Natural killer cell treated with Interleukin-12 subunit alpha and Interleukin-12 subunit beta and Interleukin-15 and Interleukin-18, amount 100 ng/mL, for 72 hours (primary cell): ENCODE results near the gene RIMS1. TPM values are rescaled to one million over a fixed set of nuclear protein-coding genes. Genes with fewer than 3 reads are reported as not detected.

ENCODE experiments used
- ATAC-seq, 2 donors: fragments of 150-1000 bp; cut with Tn5 transposase in 1 of 2; sonication (Bioruptor Pico), chemical (Tn5 transposase) in 1 of 2; 2 replicates each; pipeline ENCODE4 v1.10.0; 2021
- DNase-seq: peaks from one replicate; pipeline ENCODE4 v3.0.0; 2022; ENCODE audit warnings: low spot score
- H3K27ac Mint-ChIP-seq, 2 donors: 1 replicate in 1 of 2; 2 replicates in 1 of 2; pipeline ENCODE4 v1.8.0; 2022; ENCODE audit warnings: mixed read lengths in 2 of 2, mild to moderate bottlenecking in 1 of 2, moderate library complexity in 1 of 2
- H3K27me3 Mint-ChIP-seq, 2 donors: 1 replicate in 1 of 2; 2 replicates in 1 of 2; pipeline ENCODE4 v1.8.0; 2022; ENCODE audit warnings: mixed read lengths in 2 of 2
- H3K36me3 Mint-ChIP-seq: one replicate; pipeline ENCODE4 v1.8.0; 2022; ENCODE audit warnings: mixed read lengths
- H3K4me1 Mint-ChIP-seq, 2 donors: 1 replicate in 1 of 2; 2 replicates in 1 of 2; pipeline ENCODE4 v1.8.0; 2022; ENCODE audit warnings: low read depth in 2 of 2, mixed read lengths in 2 of 2, mild to moderate bottlenecking in 1 of 2
- H3K4me3 Mint-ChIP-seq: one replicate; pipeline ENCODE4 v1.8.0; 2022; ENCODE audit warnings: mixed read lengths
- H3K9me3 Mint-ChIP-seq: 2 replicates; pipeline ENCODE4 v1.8.0; 2022; ENCODE audit warnings: mixed read lengths
- total RNA-seq, 2 donors: library from RNA; stranded (reverse); gene quantifications; one replicate each; pipeline ENCODE4 v1.2.3, GENCODE V29; 2022

RIMS1 gene
- total RNA-seq, 2 donors from 2014 or later, result not detected

DNA sequence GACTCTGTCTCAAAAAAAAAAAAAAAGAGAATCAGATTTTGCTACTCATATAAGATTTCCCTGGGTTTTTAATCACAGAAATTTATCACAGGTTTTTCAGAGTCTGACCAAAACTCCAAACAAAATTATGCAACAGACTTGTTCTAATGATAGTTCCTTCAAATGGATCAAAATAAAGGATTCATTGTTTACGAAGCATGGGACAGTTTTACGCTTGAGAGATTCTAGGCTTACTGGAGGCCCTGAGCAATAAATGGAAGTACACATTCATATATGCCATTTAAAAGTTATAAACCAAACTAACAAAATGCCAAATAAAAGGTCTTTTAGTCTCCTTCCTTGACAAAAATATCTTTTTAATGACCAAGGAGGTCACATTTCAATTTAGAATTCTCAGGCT, 490.4 kb downstream of the RIMS1 start:
- Mint-ChIP-seq H3K4me1 (no peaks in the 10 kb centered on the region), H3K27ac (no peak overlapping the region), H3K27me3 (no peaks in the 10 kb centered on the region), H3K9me3 (no peaks in the 10 kb centered on the region), H3K4me3 (no peak overlapping the region), H3K36me3 (no peaks in the 10 kb centered on the region)
- DNase-seq (no peak), ATAC-seq (no peak)

DNA sequence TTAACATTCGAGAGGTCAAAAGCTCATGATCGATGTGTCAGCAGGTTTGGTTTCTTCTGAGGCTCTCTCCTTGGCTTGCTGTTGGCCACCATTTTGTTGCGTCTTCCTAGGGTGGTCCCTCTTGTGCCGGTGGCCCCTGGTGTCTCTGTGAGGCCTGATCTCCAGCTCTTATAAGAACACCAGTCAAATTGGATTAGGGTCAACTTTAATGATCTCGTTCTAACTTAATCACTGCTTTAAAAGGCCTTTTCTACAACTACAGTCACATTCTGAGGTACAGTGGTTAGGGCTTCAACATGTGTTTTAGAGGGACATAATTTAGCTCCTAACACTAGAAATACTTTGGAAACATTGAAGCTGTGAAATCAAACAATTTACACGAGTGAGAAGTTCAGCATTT, 494.7 kb downstream of the RIMS1 start:
- H3K9me3 Mint-ChIP-seq, result no peaks in the 10 kb centered on the region
- no peak overlapping the region for H3K4me3 Mint-ChIP-seq
- peaks cover 7 to 11% of the 10 kb centered on the region in 2 donors for H3K27me3 Mint-ChIP-seq

DNA sequence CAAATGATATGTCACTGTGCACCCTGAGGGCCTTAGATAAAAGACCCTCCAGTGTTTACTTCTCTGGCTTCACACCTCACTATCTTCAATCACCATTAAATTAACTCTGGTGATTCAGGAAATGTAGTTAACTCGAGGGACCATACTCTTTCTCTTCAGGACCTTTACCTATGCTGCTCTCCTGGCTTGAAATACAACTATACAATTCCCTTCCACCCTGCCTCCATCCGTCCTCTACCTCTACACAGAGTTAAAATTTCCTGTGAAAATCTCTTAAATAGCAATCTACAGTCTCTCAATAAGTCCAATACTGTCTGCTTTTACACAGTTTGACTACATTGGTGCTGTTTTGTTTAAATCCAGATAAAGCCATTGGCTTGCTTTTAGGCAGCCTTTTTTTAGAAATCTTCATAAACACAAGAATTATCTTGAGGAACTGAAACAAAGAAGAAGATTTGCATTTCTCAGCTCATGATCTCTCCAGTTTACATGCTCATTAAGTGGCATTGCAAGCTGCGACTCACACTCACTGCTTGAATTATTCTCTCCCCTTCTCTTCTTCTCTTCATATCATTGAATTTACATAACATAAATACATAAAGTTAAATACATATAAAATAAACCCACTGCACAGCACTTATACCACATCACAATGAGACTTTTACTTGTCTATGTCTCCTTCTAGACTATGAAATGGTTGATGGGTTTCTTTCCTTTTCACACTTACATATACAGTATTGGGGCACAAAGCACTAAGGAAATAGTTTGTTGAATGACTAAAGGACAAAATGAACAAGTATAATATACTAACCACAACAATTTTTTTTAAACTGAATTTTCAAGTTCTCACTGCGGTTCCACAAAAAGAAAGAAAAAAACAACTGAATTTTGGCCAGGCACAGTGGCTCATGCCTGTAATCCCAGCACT, 496.5 kb downstream of the RIMS1 start:
- Mint-ChIP-seq H3K27me3 (peaks cover 7 to 21% of the 10 kb centered on the region in 2 donors), H3K4me1 (no peaks in the 10 kb centered on the region), H3K9me3 (no peaks in the 10 kb centered on the region), H3K27ac (no peak overlapping the region), H3K36me3 (no peaks in the 10 kb centered on the region), H3K4me3 (no peak overlapping the region)
- ATAC-seq (no peak), DNase-seq (no peak)

More for the DNA sequence above, 494.7 kb downstream of the RIMS1 start:
- Mint-ChIP-seq H3K27ac (no peak overlapping the region), H3K4me1 (no peaks in the 10 kb centered on the region), H3K36me3 (no peaks in the 10 kb centered on the region)
- DNase-seq (no peak), ATAC-seq (no peak)

DNA sequence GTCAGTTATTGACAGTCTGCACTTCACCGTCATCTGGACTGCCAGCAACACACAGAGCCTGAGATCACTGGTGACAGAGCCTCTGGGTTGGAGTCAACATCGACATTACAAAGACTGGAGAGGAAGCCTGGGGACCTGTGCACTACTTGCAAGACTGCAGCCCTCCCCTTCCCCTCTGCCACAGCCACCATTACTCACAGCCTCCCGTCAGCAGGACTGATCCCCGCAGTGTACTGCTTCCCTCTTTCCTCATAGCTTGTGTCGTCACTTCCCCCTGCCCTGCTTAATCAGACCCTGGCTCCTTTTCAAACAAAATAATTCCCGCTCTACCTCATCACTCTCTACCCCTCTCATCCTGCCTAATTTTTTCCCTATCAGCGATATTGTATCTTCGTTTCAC, 500.0 kb downstream of the RIMS1 start:
- H3K27me3 Mint-ChIP-seq, result peaks cover 16 to 31% of the 10 kb centered on the region in 2 donors
- no peak for DNase-seq
- H3K27ac Mint-ChIP-seq, result no peak overlapping the region
- H3K9me3 Mint-ChIP-seq, result no peaks in the 10 kb centered on the region
- no peaks in the 10 kb centered on the region for H3K36me3 Mint-ChIP-seq
- no peak overlapping the region for H3K4me3 Mint-ChIP-seq
- no peaks in the 10 kb centered on the region for H3K4me1 Mint-ChIP-seq
- peak in 1 of 2 donors; percentile 40 for ATAC-seq

DNA sequence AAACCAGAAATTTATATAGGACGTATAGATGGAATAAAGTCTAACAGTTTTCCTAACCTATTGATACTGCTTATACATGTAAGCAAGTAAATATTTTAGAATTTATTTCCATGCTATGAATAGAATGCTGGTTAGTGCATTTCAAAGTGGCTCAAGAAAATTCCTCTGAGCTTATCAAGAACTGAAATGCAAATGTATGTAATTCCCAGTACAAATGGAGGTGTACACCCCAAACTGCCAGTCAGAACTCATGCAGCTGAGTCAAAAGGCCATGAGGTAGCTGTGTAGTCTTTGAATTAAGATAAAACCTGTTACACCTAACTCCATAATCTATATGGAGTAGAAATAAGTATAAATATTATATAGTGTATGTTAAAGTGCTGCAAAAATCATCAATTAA, 503.3 kb downstream of the RIMS1 start:
- Mint-ChIP-seq H3K9me3 (no peaks in the 10 kb centered on the region), H3K36me3 (no peaks in the 10 kb centered on the region), H3K4me3 (no peak overlapping the region), H3K27ac (no peak overlapping the region), H3K27me3 (peaks cover 10 to 31% of the 10 kb centered on the region in 2 donors), H3K4me1 (no peaks in the 10 kb centered on the region)
- ATAC-seq (no peak), DNase-seq (no peak)

DNA sequence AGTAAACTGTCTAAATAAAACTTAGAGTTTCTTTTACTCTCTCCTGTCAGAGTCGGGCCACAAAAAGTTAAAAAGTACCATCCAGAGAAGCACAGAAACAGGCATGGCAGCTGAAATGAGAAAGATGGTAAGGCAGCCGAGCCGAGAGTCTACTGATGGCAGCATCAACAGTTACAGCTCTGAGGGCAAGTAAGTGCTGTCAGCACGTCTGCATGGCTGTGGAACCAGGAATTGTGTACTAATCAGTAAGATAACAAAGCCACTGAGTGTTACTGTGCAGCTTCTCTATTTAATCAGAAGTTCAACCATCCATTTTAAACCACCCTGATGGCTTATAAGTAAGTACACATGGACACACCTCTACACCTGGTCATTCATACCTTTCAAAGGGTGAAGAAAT, 504.2 kb downstream of the RIMS1 start:
- no peak for DNase-seq
- H3K4me3 Mint-ChIP-seq, result no peak overlapping the region
- no peaks in the 10 kb centered on the region for H3K36me3 Mint-ChIP-seq
- H3K27ac Mint-ChIP-seq, result no peak overlapping the region
- no peaks in the 10 kb centered on the region for H3K4me1 Mint-ChIP-seq
- H3K9me3 Mint-ChIP-seq, result no peaks in the 10 kb centered on the region
- H3K27me3 Mint-ChIP-seq, result peaks cover 13 to 36% of the 10 kb centered on the region in 2 donors
- no peak for ATAC-seq

DNA sequence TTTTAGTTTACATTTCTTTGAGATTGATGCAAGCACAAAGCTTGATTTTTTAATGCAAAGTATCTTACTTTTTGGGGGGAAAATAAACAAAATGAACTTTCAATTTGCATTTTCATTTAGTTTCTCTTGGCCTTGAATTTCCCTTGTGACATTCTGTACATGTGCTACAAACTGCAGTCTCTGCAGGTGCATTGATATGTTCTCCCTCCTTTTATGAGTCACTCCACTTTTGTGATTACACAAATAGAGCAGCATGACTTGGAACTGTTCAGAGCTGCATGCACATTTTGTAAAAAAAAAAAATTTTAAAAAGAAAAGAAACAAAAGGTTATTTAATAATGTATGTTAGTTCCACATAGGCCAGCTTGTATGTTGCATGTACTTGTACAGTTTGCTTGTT, 515.5 kb downstream of the RIMS1 start:
- Mint-ChIP-seq H3K4me3 (no peak overlapping the region), H3K27me3 (peaks cover 11 to 26% of the 10 kb centered on the region in 2 donors), H3K9me3 (no peaks in the 10 kb centered on the region), H3K4me1 (no peaks in the 10 kb centered on the region), H3K36me3 (no peaks in the 10 kb centered on the region), H3K27ac (no peak overlapping the region)
- ATAC-seq (no peak), DNase-seq (no peak)

DNA sequence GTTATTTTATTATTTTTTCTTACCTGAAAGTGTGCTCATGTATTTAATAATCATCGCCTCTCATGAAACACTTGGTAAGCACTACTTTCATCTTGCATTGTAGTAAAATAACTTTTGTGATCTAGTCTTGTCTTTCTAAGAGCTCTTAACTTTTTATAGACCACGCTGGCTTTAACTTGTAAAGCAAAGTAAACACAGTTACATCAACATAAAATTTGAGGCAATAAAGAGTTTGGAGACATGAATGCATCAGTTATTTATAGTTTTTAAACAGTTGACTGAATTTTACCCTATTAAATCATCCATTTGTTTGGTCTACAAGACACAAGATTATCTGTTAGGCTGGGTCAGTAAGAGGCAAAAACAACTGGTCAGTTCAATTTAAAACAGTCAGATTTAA, 517.1 kb downstream of the RIMS1 start:
- Mint-ChIP-seq H3K4me3 (no peak overlapping the region), H3K27me3 (peaks cover 14 to 23% of the 10 kb centered on the region in 2 donors), H3K4me1 (no peaks in the 10 kb centered on the region), H3K36me3 (no peaks in the 10 kb centered on the region), H3K27ac (no peak overlapping the region), H3K9me3 (no peaks in the 10 kb centered on the region)
- DNase-seq (no peak), ATAC-seq (no peak)

DNA sequence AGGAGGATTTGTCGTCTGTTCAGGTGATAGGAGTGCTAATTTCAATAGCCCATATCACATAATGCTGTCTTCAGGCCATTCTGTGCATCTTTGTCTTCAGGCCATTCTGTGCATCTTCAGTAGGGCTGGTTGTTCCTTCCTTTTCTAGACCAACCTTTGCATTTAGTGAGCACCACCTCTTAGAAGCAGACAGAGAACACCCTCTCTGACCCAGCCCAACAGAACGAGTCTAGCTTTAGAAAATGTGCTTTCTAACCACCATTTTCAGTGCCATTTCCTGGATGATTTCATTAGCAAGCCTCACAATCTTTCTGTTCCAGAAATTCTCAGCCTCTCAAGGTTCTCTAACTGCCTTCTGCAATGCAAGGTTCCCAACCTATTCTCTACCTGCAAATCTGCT, 520.2 kb downstream of the RIMS1 start:
- Mint-ChIP-seq H3K9me3 (no peaks in the 10 kb centered on the region), H3K27ac (no peak overlapping the region), H3K36me3 (no peaks in the 10 kb centered on the region), H3K27me3 (peaks cover 9 to 11% of the 10 kb centered on the region in 2 donors), H3K4me3 (no peak overlapping the region), H3K4me1 (no peaks in the 10 kb centered on the region)
- DNase-seq (no peak), ATAC-seq (no peak)

DNA sequence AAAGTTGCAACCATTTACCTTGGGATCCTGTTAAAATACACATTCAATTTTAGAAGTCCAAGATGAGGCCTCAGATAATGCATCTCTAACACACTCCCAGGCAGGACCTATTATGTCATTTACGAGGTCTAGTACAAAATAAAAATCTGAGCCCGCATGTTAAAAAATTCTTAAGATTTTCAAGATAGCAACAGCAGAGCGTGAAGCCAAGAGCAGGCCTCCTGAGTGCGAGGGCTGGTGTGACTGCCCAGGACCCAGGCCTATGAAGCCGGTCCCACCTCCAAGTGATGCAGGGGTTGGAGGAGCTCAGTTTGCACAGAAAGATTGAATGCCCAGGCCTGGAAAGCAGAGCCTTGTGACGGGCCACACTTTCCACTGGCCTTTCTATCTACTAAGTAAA, 524.4 kb downstream of the RIMS1 start:
- Mint-ChIP-seq H3K9me3 (no peaks in the 10 kb centered on the region), H3K4me1 (no peaks in the 10 kb centered on the region), H3K4me3 (no peak overlapping the region), H3K36me3 (no peaks in the 10 kb centered on the region), H3K27ac (no peak overlapping the region), H3K27me3 (peaks cover 12 to 23% of the 10 kb centered on the region in 2 donors)
- no peak for DNase-seq
- no peak for ATAC-seq

DNA sequence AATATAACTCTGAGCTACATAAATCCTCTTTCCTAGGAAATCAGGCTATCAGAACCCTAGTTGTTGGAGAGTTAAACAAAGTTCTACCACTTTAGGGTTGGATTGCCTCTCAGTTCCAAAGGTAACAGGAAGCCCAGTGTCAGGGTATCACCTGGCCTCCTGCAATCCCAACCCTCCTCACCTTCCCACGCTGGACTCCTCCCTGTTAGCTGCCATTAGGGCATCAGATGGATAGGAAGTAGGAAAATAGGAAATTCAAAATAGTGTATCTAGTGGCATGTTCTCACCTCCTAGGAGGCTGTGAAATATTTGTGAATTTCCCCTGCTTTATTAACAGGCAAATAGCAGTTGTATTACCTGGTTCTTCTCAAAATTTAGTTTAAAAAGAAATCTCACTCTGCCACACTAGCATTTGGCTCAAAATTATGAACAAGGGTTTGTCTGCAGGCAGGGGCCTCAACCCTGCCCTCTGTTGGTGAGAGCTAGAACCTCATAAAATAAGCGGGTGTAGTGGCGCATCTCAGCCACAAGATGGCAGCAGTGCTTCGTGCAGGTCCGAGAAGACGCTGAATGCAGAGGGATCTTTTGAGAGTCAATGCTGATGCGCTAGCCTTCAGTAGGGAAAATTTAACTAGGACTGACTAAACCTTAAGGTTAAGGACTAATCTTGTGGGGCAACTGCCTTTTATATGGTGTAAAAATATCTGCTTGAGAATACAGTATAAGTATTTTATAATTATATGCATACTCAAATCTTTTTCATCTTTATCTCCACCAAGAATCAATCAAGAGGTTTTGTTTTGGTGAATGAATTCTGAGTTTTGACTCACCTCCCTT, 525.7 kb downstream of the RIMS1 start:
- Mint-ChIP-seq H3K4me3 (no peak overlapping the region), H3K27ac (no peak overlapping the region), H3K9me3 (no peaks in the 10 kb centered on the region), H3K4me1 (no peaks in the 10 kb centered on the region), H3K27me3 (peaks cover 7 to 17% of the 10 kb centered on the region in 2 donors), H3K36me3 (no peaks in the 10 kb centered on the region)
- ATAC-seq (peak; percentile 87), DNase-seq (peak; percentile 75)

DNA sequence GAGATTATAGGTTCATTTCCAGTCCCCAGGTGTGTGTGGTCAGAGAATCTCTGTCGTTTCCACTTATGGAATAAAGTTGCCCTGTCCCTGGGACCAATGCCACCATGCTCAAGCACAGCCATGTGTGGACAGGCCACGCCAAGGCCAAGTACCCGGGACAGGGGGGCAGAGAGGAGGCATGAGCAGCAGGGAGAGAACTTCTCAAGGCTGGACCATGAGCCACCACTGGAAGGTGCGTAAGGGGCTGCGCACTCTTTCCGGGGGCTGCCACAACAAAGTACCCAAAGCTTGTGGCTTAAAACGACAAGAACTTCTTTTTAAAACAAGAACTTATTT, 526.3 kb downstream of the RIMS1 start:
- H3K27me3 Mint-ChIP-seq, result peaks cover 5 to 15% of the 10 kb centered on the region in 2 donors
- H3K4me1 Mint-ChIP-seq, result no peaks in the 10 kb centered on the region
- no peak overlapping the region for H3K27ac Mint-ChIP-seq
- DNase-seq (no peak), ATAC-seq (no peak)
- no peaks in the 10 kb centered on the region for H3K9me3 Mint-ChIP-seq
- H3K4me3 Mint-ChIP-seq, result no peak overlapping the region
- H3K36me3 Mint-ChIP-seq, result no peaks in the 10 kb centered on the region

DNA sequence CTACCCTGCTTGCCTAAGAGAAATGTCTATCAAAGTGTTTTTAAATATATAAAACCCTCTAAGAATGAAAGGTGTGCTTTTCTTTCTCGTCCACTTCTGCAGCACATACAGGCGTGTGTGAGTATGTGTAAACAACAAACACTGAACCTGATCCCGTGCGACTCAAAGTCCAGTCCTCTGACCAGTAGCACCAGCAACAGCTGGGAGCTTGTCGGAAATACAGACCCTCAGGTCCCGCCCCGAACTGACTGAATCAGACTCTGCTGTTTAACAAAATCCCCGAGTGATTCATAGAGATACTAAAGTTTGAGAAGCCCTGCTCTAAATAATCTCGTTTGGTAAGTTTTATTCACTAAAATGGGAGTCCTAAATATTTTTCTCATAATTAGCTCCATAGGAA, 527.5 kb downstream of the RIMS1 start:
- H3K27me3 Mint-ChIP-seq, result peaks cover 7 to 21% of the 10 kb centered on the region in 2 donors
- no peak overlapping the region for H3K27ac Mint-ChIP-seq
- H3K4me1 Mint-ChIP-seq, result no peaks in the 10 kb centered on the region
- no peak for DNase-seq
- ATAC-seq, result no peak
- no peaks in the 10 kb centered on the region for H3K36me3 Mint-ChIP-seq
- no peak overlapping the region for H3K4me3 Mint-ChIP-seq
- H3K9me3 Mint-ChIP-seq, result no peaks in the 10 kb centered on the region

DNA sequence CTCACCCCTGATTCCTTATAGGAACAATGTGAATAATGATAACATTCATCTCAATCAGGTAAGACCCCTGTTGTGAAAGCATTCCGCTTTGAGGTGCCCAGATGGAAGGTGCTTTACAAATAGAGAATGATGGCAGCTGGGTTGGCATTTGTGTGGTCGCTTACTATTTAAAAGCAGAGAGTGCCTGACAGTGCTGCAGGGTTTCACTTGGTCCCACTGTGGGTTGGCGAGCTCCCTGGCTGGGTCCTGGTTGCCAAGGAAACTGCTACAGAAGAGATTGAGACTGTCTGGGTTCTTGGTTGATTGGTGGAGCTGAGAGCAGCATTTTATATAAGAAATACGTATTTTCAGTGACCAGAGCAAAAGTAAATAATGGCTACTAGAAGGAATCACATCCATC, 528.3 kb downstream of the RIMS1 start:
- no peak for DNase-seq
- Mint-ChIP-seq H3K27me3 (peaks cover 7 to 21% of the 10 kb centered on the region in 2 donors), H3K4me1 (no peaks in the 10 kb centered on the region), H3K4me3 (no peak overlapping the region), H3K27ac (no peak overlapping the region), H3K36me3 (no peaks in the 10 kb centered on the region), H3K9me3 (no peaks in the 10 kb centered on the region)
- ATAC-seq, result no peak
